ENCODE results near the gene RSPRY1. TPM values are rescaled to one million over a fixed set of nuclear protein-coding genes. Genes with fewer than 3 reads are reported as not detected.
"Not testable (repeated sequence)": the region's sequence is repeated elsewhere in the genome, so short reads cannot be mapped to it uniquely, and the experiment has no call there.

RSPRY1 gene
- total RNA-seq, 4 donors from 2014 or later, result 22.4 to 30.7 (median 25.7) TPM

GRCh38 chr16:57273826-57274225 lies 87.7 kb downstream of the RSPRY1 start:
- DNase-seq (ENCODE audit: extremely low spot score), result no peak
- H3K4me3 ChIP-seq, result no peak overlapping the region
- peaks cover 0 to 11% (median 7%) of the 10 kb centered on the region in 4 donors for H3K4me1 ChIP-seq
- no peak overlapping the region for H3K27ac ChIP-seq (replicated peaks in 1 of 4)
- no peaks in the 10 kb centered on the region for H3K27me3 ChIP-seq
- no peak for TF ChIP-seq CTCF (IDR thresholded peaks at IDR 0.05)
- TF ChIP-seq POLR2A (IDR thresholded peaks at IDR 0.05; ENCODE audit: low read depth), result no peak
- no peak for TF ChIP-seq POLR2AphosphoS5 (IDR thresholded peaks at IDR 0.05)
- TF ChIP-seq EP300 (IDR thresholded peaks at IDR 0.05), result no peak
- 94% methylated on average over 5 of the region's 5 CpGs for WGBS
- no peaks in the 10 kb centered on the region for H3K36me3 ChIP-seq
- no peaks in the 10 kb centered on the region for H3K9me3 ChIP-seq
- intact Hi-C loops (cut with DNase I), result no loop called here

- 62% methylated on average over 5 of the region's 5 CpGs for WGBS
- H3K9me3 ChIP-seq; H3K36me3 ChIP-seq; intact Hi-C loops (cut with DNase I); H3K4me3 ChIP-seq; DNase-seq (ENCODE audit: extremely low spot score); H3K27ac ChIP-seq (replicated peaks in 1 of 4); H3K27me3 ChIP-seq: not testable (repeated sequence)
- H3K4me1 ChIP-seq, result peaks cover 0 to 11% (median 4%) of the 10 kb centered on the region in 4 donors
Measured at GRCh38 chr16:57275946-57276345, 89.8 kb downstream of the RSPRY1 start.

GRCh38 chr16:57276596-57276995 lies 90.5 kb downstream of the RSPRY1 start:
- Histone ChIP-seq H3K36me3 (no peaks in the 10 kb centered on the region), H3K27me3 (no peaks in the 10 kb centered on the region), H3K27ac (replicated peaks in 1 of 4) (no peak overlapping the region), H3K9me3 (no peaks in the 10 kb centered on the region), H3K4me1 (peaks cover 0 to 11% (median 4%) of the 10 kb centered on the region in 4 donors), H3K4me3 (no peak overlapping the region)
- intact Hi-C loops (cut with DNase I), result no loop called here
- 52% methylated on average over 5 of the region's 5 CpGs for WGBS
- TF ChIP-seq POLR2AphosphoS5 (IDR thresholded peaks at IDR 0.05) (peak in 1 of 2 donors; percentile 12), EP300 (IDR thresholded peaks at IDR 0.05) (no peak)
- DNase-seq (ENCODE audit: extremely low spot score), result no peak

GRCh38 chr16:57277586-57277985 lies 91.5 kb downstream of the RSPRY1 start:
- Histone ChIP-seq H3K4me3 (no peak overlapping the region), H3K9me3 (no peaks in the 10 kb centered on the region), H3K36me3 (no peaks in the 10 kb centered on the region), H3K27ac (replicated peaks in 1 of 4) (no peak overlapping the region), H3K4me1 (peaks cover 0 to 11% (median 4%) of the 10 kb centered on the region in 4 donors), H3K27me3 (peaks cover 0 to 2% (median 0%) of the 10 kb centered on the region in 4 donors)
- DNase-seq (ENCODE audit: extremely low spot score), result no peak
- no peak for TF ChIP-seq CTCF (IDR thresholded peaks at IDR 0.05)
- no peak for TF ChIP-seq POLR2AphosphoS5 (IDR thresholded peaks at IDR 0.05)
- no peak for TF ChIP-seq EP300 (IDR thresholded peaks at IDR 0.05)
- no peak for TF ChIP-seq POLR2A (IDR thresholded peaks at IDR 0.05; ENCODE audit: low read depth)
- intact Hi-C loops (cut with DNase I), result no loop called here
- WGBS, result 93% methylated on average over 1 of the region's 1 CpG

GRCh38 chr16:57278494-57278893 lies 92.4 kb downstream of the RSPRY1 start:
- TF ChIP-seq CTCF (IDR thresholded peaks at IDR 0.05), result no peak
- no peak for TF ChIP-seq POLR2AphosphoS5 (IDR thresholded peaks at IDR 0.05)
- no peak for TF ChIP-seq POLR2A (IDR thresholded peaks at IDR 0.05; ENCODE audit: low read depth)
- no peak for TF ChIP-seq EP300 (IDR thresholded peaks at IDR 0.05)
- 59% methylated on average over 4 of the region's 4 CpGs for WGBS

More at GRCh38 chr16:57278494-57278893, 92.4 kb downstream of the RSPRY1 start:
- peaks cover 0 to 19% (median 6%) of the 10 kb centered on the region in 4 donors for H3K4me1 ChIP-seq
- no peak overlapping the region for H3K27ac ChIP-seq (replicated peaks in 1 of 4)
- intact Hi-C loops (cut with DNase I), result no loop called here
- no peak overlapping the region for H3K4me3 ChIP-seq
- no peak for DNase-seq (ENCODE audit: extremely low spot score)
- H3K36me3 ChIP-seq, result no peaks in the 10 kb centered on the region
- H3K9me3 ChIP-seq, result no peaks in the 10 kb centered on the region
- H3K27me3 ChIP-seq, result peaks cover 0 to 10% (median 1%) of the 10 kb centered on the region in 4 donors

All from esophagus muscularis mucosa (tissue), 4 donors.